ENCODE measurements around the gene BTG4.

BTG4 gene

DNA sequence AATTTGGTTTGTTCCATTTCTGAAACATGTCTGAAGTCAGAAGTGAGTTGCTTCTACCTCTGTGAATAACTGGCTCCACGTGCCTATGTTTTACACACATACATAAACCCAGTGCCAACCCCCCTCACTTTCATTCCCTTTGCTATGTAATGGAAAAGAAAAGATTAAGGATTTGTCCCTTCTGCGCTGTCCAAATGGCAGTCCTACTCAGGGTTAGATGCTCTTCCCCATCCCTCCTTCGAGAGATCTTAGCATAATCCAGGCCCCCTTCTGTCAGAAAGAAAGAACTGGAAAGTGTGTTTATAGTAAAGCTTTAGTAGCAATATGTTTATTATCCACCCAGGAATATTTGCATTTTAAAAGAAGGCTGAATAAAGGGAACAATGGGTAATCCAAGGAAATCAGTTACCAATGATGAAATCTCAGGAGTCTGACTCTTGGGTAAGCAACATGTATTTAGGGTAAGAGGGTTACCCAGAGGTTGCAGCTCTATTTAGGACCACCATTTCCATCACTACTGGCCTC lies 25.2 kb upstream of the BTG4 start:
- DNase-seq (ENCODE audit: low read depth) = no peak

DNA sequence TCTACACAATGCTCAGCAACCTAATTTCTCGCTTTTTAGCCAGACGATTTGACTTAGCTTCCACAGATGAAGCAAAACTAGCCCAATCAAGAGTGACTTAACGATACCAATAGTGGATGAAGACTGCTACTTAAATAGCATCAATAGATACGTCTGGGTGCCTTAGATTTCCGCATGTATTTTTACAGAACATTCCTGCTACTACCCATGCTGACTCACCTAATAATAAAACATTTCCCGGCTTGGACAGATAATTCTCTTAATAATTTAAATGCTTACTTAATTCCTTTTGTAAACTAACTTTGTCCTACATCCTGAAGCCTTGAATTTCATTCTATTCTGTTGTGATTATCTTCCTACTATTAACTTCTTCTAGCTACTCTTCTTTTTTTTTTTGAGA lies 23.1 kb upstream of the BTG4 start:
- DNase-seq (ENCODE audit: low read depth) = no peak

DNA sequence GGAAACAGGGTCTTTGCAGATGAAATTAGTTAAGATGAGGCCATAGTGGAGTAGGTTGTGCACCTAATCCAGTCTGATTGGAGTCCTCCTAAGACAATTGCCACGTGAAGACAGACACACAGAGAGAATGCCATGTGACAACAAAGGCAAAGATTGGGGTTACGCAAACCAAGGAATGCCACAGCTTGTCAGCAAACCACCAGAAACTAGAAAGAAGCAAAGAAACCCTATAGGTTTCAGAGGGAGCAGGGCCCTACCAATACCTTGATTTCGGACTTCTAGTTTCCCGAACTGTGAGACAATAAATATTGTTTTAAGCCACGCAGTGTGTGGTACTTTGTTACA lies 20.2 kb upstream of the BTG4 start:
- DNase-seq (ENCODE audit: low read depth) = no peak

DNA sequence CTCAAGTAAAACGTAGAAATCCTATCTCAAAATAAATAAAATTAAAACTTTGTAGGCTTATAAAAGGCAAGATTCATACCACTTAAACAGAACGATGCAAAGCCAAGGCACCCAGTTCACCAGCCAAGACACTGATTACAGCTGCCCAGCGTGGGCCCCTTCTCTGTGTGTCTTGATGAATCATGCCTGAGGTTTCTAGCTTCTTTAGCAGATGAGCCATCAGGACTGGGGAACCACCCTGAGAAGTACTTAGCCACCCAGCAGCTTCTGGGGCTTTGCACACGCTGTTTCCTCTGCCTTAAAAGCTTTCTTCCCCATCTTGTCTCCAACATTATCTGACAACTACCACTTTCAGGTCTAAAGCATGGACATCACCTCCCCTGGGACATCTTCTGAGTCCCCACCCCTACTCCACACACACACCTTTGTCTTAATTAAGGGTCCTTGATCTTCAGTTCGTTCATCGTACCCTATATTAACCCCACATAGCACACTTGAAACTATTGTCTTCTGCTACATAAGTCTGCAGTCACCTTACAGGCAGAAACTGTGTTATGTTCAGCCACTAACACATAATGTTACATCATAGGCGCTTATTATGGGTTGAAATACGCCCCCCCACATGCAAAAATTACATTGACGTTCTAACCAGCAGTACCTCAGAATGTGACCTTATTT lies 19.6 kb upstream of the BTG4 start:
- peak; percentile 48 for DNase-seq (ENCODE audit: low read depth)

DNA sequence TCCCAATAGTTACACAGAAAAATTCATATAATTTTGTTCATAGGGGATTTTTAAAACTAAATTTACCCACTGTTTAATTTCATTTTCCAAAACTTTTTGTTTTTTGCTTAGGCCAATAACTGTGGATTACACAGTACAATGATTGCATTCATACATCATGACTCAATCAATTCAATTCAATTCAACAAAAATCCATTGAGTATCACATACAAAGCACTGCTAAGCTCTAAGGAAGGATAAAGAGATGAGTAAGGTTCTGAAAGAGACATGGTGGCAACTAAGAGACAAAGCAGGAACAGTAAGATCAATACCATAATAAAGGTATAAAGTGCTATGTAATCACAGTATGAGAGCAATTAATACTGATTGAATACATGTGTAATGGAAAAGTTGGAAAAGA lies 18.9 kb upstream of the BTG4 start:
- DNase-seq (ENCODE audit: low read depth) = no peak

DNA sequence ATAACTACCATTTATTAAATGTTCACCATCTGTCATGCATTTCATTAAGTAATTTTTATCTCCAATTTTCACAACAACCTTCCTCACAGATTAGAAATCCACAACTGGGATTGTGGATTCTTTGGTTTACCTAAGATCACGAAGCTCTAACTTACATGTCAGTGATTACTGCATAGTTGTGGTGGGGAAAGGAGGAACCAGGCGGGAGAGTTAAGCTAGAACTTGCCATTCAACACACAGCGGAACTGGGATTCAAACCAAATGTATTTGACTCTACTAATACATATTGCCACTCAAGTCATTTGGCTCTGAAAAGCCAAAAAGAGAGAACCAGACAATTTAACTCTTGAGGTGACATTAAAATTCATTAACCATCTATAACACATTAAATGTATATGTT lies 17.9 kb upstream of the BTG4 start:
- no peak for DNase-seq (ENCODE audit: low read depth)

DNA sequence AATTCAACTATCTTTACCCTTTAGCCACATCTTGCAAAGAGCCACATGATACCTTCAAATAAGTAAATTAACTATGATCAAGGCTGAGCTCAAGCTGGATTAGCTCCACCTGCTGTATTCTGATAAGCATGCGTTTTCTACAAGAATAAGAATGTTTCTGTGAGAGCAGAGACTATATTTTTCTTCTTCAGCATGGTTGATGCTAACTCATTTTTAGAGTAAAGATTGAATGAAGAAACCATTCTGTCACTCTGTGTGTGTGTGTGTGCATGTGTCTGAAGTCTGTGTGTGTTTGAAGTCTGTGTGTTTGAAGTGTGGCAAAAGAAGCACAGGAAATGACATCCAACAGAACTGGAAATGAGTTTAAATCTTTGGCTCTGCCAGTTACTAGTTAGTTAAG lies 16.4 kb upstream of the BTG4 start:
- DNase-seq (ENCODE audit: low read depth) = no peak

DNA sequence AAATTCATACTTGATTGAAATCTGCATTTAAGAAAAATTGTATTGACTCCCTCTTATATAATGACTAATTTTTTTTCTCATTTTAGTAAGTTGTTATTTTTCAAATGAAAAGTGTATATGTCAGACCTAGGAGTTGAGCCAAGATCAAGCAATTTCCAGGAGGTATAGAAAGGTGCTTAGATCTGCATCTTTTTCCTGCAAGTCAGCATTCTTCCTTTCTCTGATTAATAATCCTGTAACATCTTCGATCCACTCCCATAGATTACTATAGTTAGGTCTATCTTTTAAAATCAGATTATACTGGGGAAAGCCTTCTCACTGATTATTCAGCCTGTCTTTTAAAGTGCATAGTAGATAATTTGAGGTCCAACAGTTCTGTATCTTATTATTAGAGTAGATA lies 15.1 kb upstream of the BTG4 start:
- no peak for DNase-seq (ENCODE audit: low read depth)

DNA sequence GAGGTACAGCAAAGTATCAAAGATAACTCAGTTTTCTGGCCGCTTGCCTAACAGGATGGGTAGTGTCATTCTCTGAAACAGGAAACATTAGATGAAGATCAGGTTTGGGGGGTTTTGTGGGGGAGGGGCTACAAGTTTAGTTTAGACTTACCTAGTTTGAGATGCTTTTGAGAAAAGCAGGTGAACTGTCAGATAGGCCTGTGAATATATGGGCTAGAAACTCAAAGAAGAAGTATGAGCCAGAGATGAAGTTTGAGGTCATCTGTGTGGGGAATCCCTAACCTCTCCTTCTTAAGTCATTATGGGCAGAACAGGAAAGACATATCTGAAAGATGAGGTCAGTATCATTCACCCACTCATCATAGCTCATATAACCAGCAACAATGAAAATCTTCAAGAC lies 14.3 kb upstream of the BTG4 start:
- no peak for DNase-seq (ENCODE audit: low read depth)

DNA sequence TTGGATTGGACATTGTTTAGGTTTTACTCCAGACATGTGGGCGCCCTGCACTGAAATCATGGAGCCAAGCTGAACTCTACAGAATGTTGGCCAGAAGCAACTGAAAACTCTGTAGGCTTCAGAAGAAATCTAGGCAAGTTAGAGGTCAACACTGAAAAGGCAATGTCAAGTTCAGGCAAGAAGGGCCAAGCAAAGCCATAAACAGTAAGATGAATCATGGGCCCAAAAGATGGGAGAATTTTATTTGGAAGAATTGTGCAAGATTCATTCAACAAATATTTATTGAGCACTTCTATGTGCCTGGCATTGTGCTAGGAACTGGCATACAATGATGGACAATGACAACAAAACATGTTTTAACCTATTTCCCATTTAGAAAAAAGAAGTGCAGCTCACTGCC lies 13.3 kb upstream of the BTG4 start:
- DNase-seq (ENCODE audit: low read depth) = no peak

DNA sequence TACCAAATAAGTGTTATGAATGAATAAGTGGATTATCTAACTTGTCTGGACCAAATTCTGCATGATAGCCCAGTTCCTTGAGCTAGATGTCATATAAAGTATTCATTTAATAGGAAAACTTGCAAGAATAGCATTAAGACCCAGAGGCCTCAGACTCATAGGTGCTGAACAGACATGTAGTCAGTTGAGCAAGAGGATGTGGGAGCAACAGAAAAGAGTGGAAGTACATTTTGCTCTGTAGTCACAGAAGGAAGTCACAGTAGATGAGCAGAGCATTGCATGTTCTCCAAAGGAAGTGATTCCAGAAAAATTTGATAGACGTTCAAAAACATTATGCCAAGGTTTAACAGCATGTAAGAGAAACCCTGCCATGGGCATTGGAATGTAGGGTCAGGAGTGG lies 11.9 kb upstream of the BTG4 start:
- no peak for DNase-seq (ENCODE audit: low read depth)

DNA sequence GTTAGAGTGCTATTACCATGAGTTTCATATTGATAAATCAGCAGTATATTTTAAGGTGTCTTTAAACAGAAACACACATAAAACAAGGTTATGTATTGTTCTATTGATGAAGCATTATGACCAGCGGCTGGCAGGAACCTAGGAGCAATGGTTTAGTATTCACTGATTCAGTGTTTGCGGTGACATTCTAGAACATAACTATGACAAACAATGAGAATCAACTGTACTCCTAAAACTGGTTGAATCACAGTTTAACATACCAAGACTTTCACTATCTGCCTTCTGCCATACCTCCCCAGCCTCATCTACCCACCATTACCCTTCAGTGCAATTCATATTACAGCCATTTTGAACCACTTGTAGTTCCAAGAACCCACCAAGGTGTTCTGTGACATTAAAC lies 11.2 kb upstream of the BTG4 start:
- DNase-seq (ENCODE audit: low read depth) = no peak

DNA sequence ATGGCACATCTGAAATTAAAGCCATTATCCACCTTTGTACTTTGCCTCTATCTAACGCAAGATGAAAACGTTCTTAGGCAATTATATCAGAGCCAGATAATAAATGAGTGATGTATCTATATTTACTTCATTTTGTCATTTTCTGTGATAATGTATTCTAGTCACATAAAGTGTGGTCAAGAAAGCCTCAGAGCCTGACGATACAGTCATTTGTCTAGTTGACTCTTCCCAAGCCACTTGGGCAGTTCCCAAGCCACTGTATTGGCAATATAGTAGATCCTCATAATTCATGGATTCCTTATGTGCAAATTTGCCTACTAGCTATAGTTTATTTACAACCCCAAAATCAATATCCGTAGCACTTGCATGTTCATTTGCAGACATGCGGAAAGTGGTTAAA lies 10.2 kb upstream of the BTG4 start:
- no peak for DNase-seq (ENCODE audit: low read depth)

DNA sequence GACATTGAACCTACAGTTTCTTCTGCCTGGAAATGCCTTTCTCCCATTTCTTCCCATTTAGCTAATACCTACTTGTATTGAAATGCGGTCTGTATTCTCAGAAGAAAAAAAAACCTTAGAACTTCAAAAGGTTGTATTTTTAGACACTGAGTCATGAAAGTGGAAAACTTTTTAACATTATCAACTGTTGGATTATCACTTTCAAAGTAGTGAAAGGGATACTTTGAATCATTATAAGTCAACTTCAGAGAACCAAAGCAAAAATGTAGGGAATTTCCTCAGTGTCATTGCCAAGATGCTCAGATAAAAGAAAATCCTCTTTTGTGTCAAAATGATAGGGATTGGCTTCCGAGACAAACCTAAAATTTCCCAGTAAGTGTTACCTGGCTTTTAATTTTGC lies 8.9 kb upstream of the BTG4 start:
- DNase-seq (ENCODE audit: low read depth) = no peak

DNA sequence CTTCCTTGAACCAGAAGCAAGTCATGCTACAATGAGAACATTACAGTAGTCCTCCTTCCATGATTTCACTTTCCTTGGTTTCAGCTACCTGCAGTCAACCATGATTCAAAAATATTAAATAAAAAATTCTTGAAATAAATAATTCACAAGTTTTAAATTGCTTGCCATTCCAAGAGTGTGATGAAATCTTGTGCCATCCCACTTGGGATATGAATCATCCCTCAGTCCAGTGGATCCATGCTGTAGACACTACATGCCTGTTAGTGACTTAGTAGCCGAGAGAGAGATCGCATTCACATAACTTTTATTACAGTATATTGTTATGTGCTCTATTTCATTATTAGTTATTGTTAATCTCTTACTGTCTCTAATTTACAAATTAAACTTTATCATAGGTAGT lies 8.4 kb upstream of the BTG4 start:
- no peak for DNase-seq (ENCODE audit: low read depth)

DNA sequence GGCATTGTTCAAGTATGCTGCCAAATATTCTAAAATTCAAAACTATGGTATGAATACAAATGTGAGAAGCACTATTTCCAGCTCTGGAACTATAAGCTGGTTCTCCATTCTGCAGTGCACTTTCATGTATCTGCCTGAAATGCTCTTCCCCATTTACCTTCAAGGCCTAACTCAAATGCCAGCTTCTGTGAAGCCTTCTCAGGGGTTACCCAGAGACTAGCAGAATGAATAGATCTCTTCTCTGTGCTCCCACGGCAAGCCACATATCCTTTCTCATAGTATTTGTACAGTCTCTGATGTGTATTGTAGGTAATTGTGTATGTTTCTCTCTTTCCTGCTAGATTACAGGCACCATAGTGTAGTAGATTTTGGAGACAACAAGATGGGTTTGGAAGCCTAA lies 6.5 kb upstream of the BTG4 start:
- DNase-seq (ENCODE audit: low read depth) = no peak

DNA sequence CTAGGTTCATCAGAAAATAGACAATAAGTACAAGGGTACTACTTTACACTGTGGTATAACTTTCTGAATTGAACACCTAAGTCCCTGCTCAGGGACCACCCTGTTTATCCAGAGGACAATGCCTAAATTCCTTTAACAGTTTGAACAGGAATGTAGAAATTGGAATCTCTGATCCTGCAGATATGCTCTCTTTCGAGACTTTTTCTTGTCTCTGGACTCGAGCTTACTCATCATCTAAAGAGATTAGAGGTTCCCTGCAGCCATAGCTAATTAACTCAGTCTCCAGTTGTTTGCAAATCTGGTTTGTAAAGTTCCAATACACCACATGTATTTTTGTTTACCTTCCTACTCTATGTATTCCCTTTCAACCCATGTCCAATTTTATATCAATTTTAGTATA lies 3.4 kb upstream of the BTG4 start:
- DNase-seq (ENCODE audit: low read depth) = no peak

DNA sequence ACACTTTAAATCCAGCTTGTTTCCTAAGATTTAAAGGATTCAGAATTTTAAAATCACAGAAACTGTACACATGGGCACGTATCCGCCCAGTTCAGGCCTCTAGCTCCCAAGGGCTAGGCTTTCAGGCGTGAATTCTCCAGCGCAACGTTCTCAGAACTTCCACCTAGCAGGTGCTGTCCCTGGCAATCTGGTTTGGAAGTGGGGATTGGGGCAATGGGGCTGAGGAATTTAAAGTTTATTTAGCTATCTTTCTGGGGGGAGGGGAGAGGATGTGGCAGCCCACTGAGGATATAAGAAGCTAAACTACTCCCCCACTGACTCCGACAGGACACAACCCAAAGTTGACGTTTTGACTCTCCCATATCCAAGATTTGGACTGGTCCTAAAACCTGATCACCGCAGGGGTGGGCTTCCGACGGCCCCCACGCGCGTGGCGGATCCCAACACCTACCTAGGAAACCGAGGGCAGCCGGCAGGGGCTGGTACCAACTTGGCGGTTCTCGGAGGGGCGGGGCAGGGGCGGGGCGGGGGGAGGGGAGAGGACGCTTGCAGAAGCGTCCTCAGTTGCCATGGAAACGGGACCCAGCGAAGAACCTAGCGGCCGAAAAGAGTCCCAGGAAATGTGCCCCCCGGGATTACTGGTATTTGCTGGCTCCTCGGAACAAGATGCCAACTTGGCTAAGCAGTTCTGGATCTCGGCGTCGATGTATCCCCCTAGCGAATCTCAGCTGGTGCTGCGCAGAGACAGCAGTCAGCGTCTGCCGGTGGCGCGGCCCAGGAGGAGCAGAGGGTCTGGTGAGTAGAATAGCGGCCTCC lies 2.2 kb upstream of the BTG4 start, which contains the start of gene HOATZ:
TSS of gene HOATZ (plus strand) at position 563 of the 816 bp plus-strand sequence. CDS start at position 570, 7 bp downstream.
- DNase-seq (ENCODE audit: low read depth) = no peak

DNA sequence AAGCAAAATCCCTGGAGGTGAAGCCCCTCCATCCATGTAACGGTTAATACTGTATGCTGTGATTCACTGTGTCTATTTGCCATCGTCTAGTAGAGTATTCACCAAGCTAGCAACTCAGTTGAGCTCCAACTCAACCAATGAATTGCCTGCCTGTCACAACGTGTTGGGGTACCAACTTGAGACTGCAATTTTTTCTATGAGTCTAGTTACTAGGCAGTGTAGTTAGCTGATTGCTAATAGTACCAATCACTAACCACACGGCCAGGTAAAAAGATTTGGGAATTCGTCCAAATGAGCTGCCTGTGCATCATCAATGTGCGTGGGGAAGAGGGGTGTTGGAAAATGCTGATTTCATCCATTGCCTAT lies 1.0 kb upstream of the BTG4 start:
- no peak for DNase-seq (ENCODE audit: low read depth)

DNA sequence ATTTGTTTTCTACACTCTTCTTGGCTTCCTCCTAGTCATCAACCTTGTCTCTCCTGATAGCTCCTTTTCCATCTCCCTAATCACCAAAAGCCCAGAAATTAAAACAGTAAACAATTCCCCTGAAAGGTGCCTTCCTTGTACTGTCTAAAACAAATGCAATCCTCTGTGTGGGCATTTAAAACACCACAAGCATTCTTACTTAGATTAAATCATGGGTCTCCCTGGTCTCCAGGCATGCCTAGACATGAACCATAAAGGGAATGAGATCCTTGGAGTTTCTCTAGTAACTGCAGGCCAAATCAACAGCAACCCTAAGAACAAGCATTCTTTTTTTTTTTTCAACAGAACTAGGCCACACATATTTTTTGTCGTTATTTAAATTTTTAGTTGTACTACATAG lies 1.9 kb downstream of the BTG4 start:
- DNase-seq (ENCODE audit: low read depth) = no peak

DNA sequence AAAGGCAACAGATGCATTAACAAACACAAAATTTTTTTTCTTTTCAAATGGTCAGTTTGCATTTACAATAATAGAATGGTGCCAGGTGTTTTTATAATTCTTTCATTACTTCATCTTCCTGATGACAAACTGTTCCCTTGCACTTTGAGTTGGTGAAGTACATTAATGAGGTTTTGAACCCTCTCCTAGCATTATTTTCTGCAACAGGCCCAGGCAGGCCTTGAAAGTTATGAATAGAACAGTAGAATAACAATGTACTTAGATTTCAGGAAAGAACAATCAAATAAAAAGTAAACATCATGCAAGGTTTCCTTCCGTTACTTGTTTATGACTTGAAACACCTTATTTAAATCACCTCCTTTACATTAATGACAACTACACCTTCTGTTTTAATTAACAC lies 9.6 kb downstream of the BTG4 start:
- DNase-seq (ENCODE audit: low read depth) = no peak

DNA sequence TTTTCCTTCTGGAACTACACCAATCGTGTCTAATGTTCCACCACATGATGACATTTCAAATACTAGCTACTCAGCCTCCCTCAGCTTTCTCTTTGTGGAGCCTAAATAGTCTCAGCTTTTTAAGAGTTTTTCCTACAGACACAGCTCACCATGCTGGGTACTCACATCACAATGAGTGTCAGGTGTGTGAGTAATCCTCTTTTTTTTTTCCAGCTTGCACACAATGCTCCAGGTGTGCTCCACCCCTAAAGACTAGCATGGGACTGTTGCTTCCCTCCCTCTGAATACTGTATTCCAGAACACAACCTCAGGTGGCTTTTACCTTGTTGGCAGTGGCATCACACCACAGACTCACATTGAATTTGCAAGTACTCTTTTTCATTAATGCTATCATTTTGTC lies 11.7 kb downstream of the BTG4 start:
- no peak for DNase-seq (ENCODE audit: low read depth)

DNA sequence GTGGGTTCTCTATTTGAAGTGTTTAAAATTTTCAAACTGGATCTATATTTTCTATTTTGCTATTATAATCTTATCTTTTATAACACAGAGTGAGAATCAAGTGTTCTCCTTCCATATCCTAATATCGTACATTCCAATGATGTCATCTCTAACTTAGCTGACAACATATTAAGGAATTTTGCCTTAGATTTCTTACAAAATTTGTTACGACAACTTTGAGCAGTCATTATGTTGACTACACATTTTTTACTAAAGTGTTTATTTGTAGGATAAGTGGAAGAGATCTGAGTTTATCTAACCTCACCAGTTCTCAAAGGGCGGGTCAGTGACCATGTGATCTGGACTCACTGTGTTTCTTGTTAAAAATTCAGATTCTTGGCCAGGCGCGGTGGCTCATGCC lies 12.7 kb downstream of the BTG4 start:
- no peak for DNase-seq (ENCODE audit: low read depth)

DNA sequence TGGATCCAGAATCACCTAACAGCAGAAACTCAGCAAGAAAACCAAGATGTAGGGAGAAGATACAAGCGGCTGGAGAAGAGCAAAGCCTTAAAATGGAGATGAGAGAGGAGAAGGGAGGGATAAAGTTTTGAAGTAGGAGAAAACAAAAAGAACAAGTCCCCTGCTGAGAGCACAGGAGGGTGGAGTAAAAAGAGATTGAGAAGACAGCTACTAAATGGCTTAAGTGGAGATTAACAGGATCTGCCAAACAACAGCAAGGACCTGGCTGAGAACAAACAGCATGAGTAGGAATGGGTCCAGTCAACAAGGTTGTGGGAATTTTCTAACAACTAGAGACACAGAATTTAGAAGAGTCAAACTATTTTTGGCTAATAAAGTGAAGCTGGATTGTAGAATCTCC lies 18.1 kb downstream of the BTG4 start:
- DNase-seq (ENCODE audit: low read depth) = no peak

All from stimulated activated CD8-positive, alpha-beta memory T cell treated with anti-CD3 and anti-CD28 coated beads, Interleukin-4, amount 100 ng/mL, for 24 hours (primary cell).